Stimulated activated CD8-positive, alpha-beta memory T cell treated with anti-CD3 and anti-CD28 coated beads, Interleukin-4, amount 100 ng/mL, for 4 hours (primary cell): ENCODE data around the gene ASTN2.

Experiments
- DNase-seq, 2 donors: peaks; one replicate each; pipeline ENCODE4 v3.0.0-alpha.2; 2020; ENCODE audit warnings: low read depth in 2 of 2, low spot score in 1 of 2

The ASTN2 gene

DNA sequence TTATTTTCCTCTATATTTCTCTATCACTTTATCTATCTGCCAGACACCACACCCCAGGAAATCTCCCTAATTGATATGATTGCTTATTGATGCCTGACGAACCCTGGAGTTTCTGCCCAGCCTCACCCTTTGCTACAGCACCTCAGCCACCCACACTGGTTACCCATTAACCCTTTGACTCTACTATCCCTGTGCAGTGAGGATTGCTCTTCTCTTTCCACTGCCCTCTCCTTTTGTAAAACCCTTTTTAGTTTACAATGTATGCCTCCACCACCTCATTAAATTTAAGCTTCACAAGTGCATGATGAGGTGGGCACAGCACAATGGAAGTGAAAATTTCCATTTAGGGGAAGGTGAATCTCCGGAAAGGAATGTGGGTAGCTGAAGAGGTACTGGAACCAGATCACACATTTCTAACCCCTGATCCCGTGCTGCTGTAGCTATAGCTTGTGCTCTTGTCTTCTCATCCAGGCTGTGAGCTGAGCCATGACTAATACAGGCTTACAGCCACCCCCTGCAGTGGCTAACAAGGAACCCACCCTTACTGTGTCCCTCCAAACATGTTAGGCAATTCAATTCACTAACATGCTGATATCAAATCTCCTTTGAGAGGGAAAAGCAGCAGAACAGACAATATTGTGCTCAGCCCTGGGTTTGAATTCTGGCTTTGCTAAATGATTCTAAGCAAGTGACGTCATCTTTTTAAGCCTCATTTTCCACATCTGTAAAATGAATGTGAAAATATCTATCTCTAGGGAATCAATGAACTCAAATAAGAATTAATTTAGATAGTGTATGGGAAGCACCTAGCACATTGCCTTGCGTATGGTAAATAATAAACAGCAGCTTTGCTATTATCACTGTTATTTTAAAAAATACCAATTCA is 914.6 kb downstream of the ASTN2 start:
- no peak for DNase-seq

DNA sequence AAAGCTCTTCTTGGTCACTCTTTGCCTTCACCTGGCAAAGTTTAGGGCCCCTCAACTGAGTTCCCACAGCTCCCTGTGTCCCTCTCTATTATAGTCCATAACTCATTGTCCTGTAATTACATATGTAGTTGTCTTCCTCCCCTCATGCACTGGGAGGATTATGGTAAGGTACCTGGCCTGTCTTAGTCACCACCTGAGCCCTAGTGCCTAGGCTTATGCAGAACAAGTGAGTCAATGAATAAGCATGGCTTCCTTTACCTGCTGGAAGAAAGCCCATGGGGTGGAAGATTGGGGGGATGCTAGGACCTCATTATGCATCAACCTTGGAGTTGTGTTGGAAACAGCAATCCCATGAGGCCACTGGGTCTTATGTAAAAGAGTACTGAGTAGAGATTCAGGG is 915.4 kb downstream of the ASTN2 start:
- DNase-seq, result no peak

DNA sequence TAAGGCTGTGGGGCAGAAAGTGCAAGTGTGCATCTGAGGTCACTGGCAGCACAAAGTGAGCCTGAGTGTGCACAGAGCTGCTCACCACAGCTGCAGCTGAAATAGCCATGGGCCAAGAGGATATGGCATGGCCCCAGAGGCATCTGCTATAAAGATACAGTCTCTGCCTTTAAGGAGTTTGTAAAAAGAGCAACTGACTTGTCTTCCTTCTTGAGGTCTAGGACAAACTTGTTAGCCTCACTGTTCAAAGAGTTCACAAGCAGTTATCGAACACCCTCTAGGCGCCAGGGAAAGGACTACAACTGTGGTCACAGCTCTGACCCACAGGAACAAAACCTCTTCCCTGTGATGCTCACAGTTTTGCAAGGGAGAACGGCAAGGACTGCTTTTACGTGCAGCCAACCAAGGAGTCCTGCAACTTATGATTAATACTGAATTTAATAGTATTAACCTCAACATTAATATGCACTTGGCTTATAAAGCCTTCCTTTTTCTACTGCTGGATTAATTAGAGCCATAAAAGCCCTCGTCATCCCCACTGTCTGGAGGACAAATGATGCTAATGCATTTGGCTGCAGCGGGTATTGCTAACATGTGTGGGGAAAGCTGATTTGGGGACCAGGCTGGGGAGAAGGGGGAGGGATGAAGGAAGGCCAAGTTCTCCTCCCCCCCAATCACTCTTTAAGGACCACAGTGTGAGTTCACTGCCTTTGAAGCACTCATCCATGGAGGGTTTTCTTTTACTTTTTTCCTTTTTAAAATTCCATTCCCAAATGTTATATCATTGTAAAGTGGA is 917.6 kb downstream of the ASTN2 start:
- no peak for DNase-seq

DNA sequence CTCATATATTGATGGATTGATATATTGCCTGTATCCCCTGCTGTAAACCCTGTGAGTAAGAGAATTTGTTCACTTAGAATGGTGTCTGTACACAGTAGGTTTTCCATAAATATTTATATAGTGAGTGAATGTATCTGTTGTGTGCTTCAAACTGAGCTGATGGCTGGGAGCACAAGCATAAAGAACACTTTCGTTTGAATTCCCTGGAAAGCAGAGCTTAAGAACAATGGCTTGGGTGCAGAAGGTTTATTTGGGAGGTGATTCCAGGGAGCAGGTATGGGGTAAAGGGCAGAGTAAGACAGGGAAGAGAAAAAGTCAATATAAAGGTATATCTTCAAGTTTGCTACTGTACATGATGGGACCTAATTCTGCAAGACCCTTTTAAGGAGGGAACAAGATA is 918.7 kb downstream of the ASTN2 start:
- no peak for DNase-seq

DNA sequence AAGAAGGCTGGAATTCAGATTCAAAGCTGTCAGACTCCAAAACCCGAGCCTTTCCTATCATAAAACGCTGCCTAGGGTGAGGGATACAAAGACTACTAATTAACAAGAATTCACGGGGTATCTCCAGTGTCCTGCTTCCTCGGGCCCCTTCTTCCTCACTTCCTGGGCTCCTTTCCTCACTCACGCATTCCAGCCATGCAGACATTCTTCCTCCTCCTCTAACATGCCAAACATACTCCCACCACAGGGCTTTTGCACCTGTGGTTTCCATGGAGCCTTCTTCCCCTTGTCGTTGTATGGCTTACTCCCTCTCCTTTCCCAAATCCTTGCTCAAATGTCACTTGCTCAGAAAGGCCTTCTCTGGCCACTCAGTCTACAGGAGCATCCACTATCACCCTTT is 919.1 kb downstream of the ASTN2 start:
- DNase-seq, result no peak

DNA sequence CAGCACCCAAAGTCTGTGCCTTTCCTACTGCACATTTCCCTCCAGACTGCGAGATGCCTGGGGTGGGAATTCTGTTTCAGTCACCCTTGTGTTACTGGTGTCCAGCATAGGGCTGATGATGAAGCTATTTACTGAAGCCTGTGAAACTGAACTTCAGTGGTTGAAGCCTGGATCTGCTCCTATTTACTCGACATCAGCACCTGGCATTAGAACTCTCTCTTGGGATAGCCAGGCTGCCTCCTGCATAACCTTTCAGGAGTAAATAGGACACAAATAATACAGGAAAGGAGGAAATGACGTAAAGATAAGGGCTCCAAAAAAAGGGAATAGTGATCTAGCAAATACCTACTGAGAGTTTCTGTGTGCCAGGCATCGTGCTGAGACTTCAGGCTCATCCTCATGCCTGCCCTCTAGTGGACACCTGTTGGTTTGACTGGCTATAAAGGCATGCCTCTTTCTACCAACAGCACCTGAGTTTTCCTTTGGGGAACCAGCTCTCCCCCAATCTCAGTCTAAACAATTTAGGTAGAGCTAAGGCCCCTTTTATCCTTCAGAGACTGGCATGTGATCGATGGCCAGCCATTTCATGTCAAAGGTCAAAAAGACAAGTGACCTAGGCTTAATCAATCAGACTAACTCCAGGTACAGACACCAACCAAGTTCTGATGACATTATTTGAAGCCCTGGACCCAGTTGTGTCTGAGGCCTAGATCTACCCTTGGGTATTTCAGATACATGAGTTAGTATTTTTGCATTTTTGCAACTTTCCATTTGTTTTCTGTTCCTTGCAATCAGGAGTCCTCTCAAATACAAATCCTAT is 919.8 kb downstream of the ASTN2 start:
- no peak for DNase-seq

GRCh38 chr9:116493183-116493860 is 921.5 kb downstream of the ASTN2 start:
- DNase-seq, result no peak

GRCh38 chr9:116491659-116492058 is 923.2 kb downstream of the ASTN2 start:
- DNase-seq, result no peak

DNA sequence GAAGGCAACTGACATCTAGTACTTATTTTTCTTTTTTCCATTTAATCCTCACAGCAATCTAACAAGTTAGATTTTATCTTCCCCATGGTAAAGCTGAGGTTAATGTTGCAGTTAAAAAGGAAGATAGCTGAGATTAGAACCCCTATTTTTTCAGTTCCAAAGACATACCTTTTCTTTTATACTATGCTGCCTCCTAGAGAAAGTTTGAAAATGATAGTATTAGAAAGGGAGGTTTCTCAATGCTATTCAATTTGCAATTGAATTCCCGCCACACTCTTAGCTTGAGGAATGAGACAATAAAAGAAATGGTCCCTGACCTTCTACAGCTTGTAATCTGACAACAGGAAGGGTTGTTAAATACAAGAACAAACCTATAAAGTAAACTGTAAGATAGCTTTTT is 923.6 kb downstream of the ASTN2 start:
- DNase-seq, result no peak

DNA sequence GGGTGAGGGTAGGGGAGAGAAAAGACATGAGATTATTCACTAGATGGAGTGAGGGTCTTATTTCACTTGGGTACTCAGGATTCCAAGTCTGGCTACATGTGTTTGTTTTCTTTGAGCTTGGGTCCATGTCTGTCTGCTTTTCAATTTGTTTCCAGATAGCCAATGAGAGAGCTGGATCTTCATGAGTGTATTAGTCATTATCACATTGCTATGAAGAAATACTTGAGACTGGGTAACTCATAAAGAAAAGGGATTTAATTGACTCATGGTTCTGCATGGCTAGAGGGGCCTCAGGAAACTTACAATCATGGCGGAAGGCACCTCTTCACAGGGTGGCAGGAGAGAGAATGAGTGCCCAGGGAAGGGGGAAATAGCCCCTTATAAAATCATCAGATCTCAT is 924.5 kb downstream of the ASTN2 start:
- DNase-seq, result no peak

DNA sequence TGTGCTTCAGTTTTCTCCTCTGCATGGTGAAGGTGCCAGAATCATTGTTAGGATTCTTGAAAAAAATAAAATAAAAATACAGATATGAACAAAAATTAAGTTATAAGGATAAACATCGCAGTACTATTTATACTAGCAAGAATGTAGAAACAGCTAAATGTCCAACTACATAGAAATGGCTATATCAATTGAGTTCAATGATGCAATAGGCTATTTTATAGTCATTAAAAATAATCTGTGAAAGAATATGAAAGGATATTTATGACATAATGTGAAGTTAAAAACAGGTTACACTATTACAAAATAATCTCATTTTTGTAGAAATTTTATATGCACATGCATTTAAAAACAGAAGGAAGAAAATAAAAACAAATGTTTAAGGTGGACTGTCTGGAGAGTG is 926.5 kb downstream of the ASTN2 start:
- no peak for DNase-seq

DNA sequence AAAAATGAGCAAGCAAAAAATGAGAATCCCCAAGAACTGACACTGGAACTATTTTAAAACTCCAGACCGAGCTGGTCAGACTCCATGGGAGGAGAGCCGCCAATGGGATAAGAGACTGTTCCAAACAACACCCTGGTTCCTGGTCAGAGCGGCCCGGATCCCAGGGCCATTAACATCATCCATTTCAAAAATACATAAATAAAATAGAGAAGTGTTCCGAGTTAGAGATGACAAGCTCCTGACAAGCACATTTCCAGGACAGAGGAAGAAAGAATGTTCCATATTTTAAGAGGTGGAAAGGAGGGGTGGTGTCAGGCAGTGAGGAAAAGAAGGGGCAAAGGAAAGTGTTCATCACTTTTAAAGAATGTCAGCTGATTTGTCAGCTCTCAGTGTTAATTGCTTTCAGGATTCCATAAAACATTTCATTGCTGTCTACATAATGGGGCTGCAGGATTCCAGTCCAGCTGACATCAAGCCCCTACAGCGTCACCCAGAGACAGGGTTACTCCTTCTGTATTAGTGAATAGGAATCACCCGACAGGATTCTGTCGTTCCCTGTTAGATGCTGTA is 930.3 kb downstream of the ASTN2 start:
- DNase-seq, result no peak

DNA sequence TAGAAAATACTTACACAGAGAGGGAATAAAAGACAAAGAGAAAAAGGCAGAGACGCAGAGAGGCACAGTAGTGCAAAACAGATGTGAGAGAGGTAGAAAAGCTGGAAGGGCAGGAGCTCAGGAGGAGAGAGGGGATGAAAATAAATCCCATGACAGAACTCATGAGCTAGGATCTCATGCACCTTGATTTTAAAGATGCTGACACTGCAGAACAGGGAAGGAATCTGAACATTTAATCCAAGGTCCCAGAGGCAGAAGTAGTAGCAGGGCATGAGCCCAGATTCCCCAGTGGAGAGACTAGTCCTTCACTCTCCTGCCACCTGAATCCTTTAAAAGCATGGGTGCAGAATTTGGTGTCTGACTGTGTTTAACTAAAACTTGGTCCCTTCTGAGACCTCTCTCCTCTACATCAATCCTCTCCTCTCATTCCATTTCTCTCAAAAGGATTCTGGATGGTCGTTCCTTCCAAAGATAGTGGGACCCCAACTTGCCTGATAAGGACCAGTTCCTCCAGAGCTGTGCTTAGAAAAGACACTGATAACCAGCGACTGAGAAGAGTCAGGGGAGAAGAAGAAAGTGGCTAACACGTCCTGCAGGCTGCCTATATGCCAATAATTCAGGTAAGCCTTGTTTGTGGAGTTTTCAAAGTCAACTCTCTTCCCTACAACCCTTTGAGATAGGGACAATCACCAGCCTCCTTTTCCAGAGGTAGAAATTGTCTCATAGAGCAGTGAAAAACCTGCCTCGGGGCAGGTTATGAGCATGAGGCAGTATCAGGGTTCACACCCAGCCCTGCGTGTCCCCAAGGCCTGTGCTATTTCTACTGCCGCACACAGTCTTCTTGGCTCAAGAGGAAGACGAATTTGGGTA is 931.0 kb downstream of the ASTN2 start:
- DNase-seq, result no peak

DNA sequence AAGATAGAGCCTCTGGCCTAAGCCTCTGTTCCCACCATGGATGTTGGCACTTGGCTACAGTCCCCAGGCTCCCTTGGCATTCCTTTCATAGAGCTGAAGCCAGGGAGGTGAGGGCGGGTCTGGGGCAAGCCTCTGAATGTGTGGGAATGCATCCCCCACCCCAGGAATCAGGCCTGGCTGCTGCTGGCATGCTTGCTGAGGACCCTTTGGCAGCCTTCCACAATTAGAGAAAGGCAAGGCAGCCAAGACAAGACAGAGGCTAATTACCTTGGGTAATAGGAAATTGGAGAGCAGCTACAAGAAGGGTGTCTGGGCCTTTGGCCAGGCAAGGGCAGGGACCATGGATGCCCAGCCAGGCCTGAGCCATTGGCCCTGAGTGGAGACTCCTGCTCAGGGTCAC is 932.1 kb downstream of the ASTN2 start:
- no peak for DNase-seq

DNA sequence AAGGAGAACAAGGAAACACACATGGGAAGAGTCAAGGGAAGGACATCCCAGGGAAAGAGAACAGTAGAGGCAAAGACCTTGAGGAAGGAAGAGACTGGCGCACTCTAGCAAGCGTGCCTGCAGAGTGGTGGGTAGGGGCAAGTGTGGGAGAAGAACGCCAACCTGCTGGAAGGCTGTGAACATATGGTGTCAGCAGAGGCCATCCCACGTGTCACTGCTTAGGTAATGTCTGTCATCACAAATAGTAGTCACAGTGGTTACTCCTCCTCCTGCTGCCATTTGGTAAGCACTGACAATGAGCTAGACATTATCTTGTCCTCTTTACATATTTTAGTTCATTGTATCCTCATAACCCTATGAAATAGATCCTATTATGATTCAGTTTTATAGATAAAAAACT is 934.2 kb downstream of the ASTN2 start:
- DNase-seq, result no peak

GRCh38 chr9:116479967-116480366 is 934.9 kb downstream of the ASTN2 start:
- DNase-seq, result no peak

DNA sequence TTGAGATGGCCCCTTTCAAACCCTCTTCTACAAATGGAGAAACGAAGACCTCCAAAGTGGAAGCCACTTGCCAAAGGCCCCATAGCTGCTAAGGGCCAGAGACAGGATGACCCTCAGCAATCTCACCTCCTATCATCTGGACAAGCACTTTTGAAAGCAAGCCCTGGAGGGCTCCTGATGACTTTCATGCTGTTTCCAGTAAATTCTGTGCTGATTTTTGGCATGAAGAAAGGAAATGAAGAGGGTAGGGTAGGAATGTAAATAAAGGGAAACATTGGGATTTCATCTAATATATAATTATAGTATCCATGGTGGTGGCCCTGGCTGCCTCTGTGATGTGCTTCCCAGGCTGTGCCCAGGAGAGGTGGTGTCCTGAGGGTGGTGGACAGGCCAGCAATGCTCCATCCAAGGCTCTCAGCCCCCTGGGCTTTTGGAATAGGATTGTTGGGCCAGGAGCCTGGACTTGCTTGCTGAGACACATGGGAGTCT is 935.8 kb downstream of the ASTN2 start:
- DNase-seq, result no peak

DNA sequence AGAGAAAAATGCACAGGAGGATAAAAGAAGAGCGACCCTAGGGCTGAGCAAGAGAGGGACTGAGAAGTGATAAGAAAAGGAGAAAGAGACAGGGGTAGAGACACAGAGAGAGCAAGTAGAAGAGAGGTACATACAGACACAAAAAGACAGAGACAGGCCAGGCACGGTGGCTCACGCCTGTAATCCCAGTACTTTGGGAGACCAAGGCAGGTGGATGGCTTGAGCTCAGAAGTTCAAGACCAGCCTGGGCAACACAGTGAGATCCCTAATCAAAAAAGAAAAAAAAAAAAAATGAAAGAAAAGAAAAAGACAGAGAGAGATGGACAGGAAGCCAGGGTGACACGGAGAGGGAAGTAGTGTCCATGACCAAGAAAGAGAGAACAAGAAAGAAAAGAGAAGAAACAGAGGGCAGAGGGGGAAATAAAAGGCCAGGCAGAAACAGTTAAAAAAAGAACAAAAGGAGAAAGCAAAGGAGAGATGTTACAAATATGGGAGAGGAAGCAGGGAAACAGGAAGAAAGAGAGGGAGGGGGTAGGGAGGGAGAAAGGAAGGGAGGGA is 937.2 kb downstream of the ASTN2 start:
- no peak for DNase-seq

- DNase-seq, result no peak
Measured at GRCh38 chr9:116476935-116477381, 937.9 kb downstream of the ASTN2 start.
